ENCODE results near the gene PELI2.

Gene PELI2

DNA sequence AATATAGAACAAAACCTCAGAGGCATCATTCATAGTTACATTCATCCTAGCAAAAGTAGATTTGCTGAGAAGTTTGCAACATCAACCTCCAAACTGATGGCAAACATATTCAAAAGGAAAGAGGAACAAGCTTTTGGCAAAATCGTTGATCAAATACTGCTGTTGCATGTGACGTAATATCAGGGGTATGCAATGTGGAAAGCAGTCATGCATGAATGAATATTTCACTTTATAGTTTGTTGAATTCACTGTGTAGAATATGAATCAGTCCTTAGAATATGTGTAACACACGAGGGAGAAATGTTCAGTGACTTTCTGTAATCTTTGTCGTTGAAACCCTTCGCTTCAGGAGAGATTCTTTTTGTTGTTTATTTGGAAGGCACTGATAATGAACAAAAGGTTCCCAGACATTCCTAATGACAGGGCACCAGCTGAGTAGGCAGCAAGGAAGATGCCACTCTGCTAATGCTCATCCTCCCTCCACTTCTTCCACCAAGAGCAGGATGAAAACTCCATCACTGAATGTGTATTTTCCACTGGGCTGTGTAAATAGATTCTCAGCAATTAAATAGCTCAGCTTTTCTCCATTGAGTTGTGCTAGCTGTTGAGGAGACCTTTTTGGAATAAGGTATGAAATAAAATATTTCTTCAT lies 126.1 kb downstream of the PELI2 start:
- peak; percentile 86 to 88 for DNase-seq (ENCODE audit: low read depth in 2 of 2)

DNA sequence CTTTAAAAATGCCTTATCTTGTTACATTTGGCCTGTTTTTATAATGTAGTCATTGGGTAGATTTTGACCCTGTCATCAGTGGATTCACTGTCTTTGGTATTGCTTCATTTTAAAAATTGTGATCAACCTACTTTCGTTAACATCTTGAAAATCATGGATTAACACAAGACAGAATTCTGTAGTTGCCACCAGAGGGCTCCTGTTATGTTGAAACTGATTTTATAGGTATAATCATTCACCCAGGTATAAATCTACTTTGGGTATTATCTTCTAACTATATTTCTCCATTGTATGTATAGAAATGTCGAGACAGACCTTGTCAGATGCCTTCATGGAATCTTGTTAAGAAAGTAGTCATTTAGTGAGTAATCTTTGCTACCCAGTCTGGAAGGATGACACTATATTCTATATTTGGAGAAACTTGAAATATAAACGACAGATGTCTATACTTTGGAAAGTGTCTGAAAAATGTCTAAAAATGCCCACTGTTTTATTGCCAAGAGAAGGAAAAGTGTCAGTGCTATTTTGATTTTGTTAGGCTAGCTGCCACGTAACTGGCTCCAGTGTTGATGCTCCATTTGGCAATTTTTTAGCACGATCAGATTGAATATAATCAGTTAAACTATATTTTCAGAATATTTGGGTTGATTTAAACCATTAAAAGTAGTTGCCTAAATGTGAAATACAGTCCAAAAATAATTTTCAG lies 129.4 kb downstream of the PELI2 start:
- DNase-seq (ENCODE audit: low read depth in 2 of 2), result no peak

DNA sequence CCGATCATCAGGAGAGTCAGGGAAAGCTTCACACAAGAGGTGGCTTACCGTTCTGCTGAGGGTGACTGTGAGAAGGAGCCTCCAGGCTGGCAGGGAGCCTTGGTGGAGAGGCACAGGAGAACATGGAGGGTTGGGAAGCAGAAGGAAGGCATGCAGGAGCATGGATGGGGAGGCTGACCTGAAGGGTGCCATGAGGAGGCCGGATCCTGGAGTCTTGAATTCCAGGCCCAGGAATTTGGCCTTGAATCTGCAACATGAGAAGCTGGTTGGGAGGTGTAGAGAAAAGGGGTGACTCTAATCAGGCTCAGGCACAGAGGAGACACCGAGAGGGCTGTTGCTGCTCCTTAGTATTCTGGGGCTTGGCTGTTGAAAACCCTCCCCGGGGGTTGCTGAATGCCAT lies 130.2 kb downstream of the PELI2 start:
- no peak for DNase-seq (ENCODE audit: low read depth in 2 of 2)

DNA sequence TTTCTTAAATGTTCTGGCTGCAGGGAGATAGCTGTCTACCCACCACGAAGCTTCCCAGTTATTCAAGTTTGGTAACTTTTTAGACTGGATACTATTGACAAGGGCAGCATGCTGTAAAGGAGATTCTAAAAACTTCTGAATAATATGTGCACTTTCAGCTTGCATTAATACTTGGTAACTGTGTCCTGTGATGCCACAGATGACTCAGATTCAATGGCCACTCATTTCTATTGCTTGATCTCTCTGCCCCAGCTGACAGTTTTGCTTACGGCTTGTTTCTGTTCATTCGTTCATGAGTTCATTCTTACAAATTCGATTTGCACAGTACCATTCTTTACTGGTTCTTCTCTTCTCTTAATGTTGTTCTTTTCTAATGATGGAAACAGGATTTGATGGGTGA lies 142.8 kb downstream of the PELI2 start:
- DNase-seq (ENCODE audit: low read depth in 2 of 2), result no peak

DNA sequence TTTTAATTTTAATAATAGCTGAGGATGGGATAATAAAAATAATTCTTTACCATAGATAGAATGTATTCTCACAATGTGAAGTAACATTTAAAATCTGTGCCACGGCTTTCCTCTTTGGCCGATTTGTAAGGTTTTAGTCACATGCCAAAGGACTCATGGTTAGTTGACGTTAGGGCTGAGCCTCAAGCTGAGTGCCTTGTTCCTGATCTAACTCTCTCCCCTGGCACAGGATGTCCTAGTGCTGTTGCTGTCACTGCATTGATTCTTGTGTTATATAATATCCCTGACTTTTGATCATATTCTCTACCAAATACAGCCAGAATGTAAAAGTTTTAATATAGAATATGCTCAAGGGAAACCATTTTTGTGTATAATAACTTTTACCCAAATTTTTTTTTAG lies 144.3 kb downstream of the PELI2 start:
- no peak for DNase-seq (ENCODE audit: low read depth in 2 of 2)

DNA sequence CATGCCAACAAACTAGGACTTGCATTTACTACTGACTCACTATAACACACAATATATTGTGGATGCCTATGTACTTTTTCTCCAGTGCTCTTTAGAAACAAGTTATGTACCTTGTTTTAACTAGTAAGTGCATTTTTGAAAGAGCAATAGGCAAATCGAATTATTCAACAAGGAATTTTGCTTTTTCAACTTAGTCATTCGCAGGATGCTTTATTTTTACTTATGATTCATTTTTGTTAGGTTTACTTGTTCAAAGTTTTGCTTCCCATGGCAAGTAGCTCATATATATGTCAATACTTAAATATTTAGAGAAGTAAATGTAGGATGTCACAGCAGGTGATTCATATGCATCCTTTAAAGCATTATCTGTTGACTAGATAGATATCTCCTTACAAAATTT lies 149.8 kb downstream of the PELI2 start:
- no peak for DNase-seq (ENCODE audit: low read depth in 2 of 2)

DNA sequence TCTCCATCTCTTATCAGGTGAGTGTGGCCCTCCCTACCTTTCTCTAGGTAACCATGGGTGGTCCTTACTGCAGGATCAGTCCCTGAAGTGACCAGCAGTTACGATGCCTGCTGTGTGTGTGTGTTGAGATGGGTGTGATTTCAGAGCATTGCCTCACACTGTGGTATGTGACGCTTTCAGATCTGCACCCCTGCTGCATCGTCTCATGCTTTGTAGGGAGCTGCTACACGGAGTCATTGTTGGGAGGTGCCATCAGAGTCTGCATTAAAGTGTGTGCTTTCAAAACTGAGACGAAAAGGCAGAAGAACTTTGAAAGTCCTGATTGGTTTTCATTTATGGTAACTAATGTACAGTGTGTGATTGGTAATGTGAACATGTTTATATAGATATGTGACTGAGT lies 150.5 kb downstream of the PELI2 start:
- no peak for DNase-seq (ENCODE audit: low read depth in 2 of 2)

DNA sequence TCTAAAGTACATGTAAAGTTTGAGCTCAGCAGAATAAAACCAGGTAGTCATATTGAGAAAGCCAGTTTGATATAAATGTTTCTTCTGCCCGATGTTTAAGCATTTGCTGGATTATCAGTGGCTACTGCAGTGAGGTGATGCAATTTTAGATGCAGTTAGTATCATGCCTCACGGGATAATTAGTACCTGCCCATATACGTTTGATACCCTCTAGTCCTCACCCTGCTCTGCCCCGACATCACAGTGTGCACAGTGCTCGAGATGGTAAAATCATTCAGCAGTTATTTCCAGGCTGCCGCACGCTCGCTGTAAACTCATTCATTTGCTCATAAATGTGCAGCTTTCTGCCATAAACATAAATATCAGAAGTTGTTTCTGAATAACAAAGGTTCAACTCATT lies 152.7 kb downstream of the PELI2 start:
- no peak for DNase-seq (ENCODE audit: low read depth in 2 of 2)

DNA sequence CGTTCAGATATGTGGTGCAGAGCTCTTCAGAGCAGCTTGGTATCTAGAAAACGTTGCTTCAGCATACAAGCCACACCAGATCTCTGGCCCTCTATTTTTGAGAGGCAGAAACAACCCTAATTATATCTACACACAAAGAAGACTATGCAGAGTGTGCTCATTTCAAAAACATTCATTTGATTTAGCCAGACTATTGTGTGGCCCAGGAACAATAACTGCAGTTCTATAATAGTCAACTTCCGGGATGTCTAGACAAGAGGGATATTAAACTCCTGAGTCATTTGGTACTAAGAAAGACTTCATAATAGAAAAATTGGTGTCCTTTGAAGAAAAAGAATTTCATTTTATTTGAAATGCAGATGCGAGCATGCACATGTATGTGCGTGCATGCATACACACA lies 153.8 kb downstream of the PELI2 start:
- peak; percentile 61 to 70 for DNase-seq (ENCODE audit: low read depth in 2 of 2)

DNA sequence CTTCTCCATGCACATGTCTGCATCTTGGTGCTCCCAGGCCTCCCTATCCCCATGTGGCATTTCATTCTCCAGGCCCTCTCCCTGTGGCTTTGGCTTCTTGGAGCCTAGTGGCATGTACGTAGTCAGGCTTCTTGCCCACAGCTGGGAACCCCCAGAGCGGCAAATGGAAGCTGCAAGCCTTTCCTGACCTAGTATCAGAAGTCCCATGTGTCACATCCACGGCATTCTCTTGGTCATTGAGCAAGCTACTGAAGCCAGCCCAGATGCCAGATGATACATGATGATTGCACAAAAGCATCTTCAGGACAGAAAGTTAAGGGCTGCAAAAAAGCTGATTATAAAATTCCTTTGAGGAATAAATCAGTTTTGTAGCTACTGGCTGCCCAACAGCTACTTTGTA lies 154.9 kb downstream of the PELI2 start:
- peak; percentile 29 to 46 for DNase-seq (ENCODE audit: low read depth in 2 of 2)

DNA sequence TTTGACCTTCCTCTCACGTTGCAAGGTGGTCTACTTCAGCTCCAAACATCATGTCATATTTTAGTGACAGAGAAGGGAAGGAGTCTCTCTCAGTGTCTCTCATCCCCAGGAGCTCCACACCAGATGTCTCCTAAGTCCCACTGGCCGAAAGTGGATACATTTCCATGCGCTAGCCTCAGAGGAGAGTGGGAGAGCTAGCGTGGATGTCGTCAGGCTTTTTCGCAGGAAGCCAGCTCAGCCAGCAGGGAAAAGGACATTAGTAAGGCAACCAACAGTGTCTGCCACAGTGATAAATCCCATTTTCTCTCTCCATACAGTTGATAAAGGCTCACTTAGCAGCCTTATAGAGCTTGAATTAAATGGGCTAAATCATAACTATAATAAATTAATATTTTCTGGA lies 155.7 kb downstream of the PELI2 start:
- no peak for DNase-seq (ENCODE audit: low read depth in 2 of 2)

DNA sequence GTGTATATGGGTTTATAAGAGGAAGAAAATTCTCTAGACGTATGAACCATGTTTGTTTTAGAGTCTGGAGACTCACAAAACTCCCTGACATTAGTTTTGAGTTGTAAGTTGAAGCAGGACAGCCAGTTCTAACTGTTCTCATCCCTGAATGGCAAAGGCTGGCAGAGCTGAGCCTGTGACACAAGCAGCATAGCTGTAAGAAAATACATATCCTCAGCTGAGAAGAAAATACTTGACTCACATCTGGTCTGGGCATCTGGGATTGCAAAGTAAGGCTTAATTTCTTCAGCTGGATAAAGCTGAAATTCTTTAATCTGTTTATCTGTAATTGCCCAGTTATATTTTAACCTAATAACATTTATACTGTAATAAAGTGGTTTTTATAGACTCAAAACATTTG lies 156.3 kb downstream of the PELI2 start:
- DNase-seq (ENCODE audit: low read depth in 2 of 2), result no peak

DNA sequence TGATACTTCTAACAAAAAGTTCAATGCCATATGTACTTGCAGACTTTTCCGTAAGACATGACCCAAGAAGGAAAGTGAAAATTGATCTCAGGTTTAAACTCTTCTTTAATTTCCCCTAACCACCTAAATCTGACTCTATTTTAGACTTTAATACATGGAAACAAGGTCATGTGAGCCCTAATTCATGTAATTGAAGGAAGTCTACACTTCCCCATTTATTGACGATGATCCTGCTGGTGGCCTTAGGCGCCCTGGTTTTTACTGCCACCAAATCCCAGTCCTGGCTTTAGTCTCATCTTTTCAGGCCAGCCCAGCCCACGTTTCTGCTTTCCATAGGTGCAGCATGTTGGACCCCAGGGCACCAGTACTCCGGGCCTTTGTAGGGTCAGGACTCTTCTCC lies 157.9 kb downstream of the PELI2 start:
- DNase-seq (ENCODE audit: low read depth in 2 of 2), result no peak

DNA sequence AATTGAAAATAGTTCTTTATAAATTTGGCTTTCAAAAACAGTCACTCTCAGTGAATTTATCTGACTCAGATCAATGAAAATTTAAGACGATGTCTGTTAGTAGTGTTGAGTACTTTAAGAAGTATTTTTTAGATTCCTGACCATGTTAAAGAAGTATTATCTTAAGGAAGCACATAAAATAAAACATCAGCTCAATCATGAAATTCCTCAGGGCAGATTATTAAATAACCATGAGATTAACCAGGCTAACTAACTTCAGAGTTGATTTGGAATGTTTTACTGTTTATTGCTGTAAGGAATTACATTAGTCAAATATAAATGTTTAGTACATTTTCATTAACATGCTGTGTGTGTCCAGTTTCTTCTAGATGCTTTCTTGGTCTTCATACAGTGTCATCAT lies 160.2 kb downstream of the PELI2 start:
- DNase-seq (ENCODE audit: low read depth in 2 of 2), result no peak

DNA sequence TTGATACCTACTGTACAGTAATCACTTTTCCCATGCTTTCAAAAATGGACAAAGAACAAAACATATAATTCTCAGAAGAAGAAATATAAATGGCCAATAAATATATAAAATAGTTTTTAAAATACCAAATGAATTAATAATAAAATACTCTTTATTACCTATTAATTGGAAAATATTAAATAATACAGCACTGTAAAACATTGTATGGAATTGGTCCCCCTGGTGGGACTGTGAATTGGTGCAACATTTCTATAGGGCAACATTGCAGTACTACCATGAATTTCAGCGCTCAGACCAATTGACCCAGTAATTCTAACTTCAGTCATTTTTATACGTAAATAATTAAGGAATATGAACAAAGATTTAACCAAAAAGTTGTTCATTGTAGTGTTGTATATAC lies 162.6 kb downstream of the PELI2 start:
- no peak for DNase-seq (ENCODE audit: low read depth in 2 of 2)

DNA sequence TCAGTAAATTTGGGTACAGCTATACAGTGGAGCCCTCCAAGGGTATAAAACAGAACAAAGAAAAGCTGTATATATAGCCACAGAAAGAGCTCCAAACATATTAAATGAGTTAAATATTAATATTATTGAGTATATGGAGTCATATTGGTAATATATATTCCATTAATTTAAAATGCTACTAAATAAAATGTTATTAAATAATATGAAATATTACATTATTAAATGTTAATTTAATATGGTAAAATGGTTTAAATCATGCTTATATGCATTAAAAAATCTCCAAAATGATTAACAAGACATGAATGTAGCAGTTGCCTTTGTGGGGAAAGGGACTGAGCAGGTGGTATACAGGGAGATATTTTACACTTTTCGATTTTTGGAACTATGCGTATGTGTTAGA lies 164.0 kb downstream of the PELI2 start:
- DNase-seq (ENCODE audit: low read depth in 2 of 2), result no peak

DNA sequence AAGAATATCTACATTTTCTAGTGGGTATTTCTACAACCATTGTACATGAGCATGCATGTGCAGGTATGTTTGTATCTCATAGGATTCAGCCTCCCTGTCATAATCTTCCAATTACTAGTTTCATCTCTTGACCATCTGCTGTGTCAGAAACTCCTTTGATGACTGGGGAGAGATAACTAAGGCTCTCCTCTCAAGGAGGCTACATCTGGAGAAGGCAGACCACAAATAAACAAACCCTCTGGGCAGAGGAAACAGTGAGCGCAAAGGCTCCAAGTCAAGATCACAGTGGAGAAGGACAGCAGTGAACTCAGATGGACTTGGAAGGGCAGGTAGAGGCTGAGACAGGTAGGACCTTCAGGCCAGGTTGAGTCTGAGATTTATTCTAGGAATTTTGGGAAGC lies 166.4 kb downstream of the PELI2 start:
- no peak for DNase-seq (ENCODE audit: low read depth in 2 of 2)

DNA sequence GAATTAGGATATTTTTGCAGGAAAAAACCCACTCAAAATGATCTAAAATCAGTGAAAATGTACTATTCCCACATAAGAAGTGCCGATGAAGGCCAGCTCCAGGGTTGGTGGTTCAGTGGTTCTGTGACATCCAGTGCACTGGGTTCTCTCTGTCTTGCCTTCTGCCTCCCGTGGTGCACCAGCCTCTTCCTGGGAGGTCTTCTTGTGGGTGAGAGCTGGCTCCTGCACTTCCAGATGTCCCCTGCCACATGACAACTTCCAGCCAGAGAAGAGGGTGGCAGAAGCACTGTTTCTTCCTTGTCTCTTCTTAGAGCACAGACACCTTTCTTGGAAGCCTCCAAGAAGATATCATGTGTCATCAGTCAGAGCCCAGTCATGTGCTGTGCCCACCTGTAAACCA lies 170.9 kb downstream of the PELI2 start:
- DNase-seq (ENCODE audit: low read depth in 2 of 2), result no peak

DNA sequence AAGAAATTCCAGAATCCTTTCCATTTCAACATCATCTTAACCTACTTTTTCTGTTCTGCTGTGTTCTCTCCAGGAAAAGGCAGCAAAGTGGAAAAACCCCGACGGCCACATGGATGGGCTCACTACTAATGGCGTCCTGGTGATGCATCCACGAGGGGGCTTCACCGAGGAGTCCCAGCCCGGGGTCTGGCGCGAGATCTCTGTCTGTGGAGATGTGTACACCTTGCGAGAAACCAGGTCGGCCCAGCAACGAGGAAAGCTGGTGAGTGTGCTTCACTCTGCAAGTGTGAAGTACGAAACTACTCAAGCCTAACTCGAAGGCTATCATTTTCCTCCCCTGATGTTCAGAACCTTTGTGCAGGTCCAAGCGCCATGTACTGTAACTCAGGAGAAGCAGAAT lies 172.0 kb downstream of the PELI2 start:
- DNase-seq (ENCODE audit: low read depth in 2 of 2), result no peak

DNA sequence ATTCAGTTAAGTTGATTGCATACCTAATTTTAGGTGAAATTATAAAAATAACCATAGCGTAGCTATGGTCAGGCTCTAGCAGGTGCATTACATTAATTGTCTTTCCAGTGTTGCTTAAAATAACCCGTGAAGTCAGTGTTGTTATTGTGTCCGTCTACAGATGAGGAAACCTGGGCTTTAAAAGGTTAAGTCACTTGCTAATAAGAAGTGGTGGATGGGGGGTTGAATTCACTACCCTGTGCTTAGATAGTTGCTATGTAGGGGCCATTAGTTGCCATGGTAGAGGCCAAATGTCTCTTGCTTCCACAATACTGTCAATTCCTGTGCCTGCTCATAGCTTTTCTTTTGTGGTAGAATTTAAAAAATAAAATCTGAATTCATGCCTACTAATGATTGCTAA lies 174.8 kb downstream of the PELI2 start:
- no peak for DNase-seq (ENCODE audit: low read depth in 2 of 2)

DNA sequence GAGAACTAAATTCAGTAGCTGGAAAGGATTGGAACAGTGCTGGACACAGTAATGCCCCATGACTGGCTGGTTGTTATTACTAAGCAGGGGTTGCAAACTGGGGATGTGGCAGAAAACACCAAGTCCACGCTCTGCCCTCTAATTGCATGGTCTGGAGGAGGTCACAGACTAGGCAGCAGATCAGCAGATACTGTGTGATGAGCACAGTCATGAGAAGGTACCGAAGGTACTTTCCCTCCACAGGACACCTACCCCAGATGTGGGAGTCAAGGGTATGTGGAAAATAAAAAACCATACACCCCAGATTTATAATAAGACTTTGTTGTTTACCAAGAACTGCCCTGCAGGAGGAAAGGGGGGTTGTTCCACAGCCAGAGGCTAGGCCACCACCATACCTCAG lies 175.3 kb downstream of the PELI2 start:
- no peak for DNase-seq (ENCODE audit: low read depth in 2 of 2)

DNA sequence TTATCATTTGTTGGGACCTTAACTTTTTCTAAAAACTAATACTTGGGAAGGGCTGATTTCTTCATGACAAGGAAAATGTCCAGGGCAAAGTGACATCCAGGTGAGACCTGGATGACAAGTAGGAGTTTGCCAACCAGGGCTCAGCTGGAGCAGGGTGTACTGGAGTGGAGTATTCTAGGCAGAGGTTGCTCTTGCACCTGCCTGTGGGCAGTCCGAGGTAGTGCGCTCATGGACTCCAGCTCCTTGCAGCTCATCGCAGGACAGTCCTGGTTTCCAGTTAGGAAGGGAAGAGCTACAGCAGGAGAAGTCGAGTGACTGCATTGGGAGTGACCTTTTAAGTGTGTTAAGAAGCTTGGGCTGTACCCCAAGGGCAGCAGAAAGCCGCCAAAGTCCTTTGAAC lies 175.9 kb downstream of the PELI2 start:
- DNase-seq (ENCODE audit: low read depth in 2 of 2), result no peak

DNA sequence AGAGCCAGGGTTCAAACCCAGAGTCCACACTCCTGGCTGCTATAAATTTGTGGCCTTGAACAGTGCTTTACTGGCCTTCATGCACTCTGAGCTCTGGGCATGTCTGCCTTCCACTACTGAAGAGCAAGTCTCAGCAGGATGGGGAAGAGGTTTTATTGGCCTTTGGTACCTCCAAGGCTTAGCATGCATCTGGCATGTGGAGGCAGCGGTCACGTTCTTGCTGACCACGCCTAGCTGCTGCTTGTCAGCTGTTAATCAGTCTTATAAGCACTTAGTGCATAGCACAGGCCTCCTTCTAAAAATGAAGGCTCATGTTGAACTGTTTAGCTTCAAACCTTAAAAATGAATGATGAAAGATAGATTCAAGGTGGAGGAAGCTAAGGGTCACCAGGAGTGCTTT lies 177.5 kb downstream of the PELI2 start:
- no peak for DNase-seq (ENCODE audit: low read depth in 2 of 2)

DNA sequence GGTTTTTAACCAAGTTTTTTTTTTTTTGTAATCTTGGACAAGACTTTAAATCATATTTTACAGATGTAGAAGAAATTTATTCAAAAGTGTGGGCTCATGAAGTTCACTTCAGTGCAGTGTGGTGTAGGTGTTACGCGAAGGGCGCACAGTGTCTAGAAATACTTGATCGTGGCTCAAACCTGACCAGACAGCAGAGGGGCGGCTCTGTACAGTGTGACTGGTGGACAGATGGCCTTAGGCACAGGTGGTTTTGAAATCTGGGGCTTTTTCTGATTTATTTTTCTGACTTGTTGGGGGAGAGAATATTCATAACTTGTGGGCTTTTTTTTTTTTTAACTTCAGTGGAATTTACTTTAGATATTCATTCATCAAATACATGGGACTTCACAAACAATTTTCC lies 179.2 kb downstream of the PELI2 start:
- no peak for DNase-seq (ENCODE audit: low read depth in 2 of 2)
